ENCODE measurements around the gene WNT7B.

- TF ChIP-seq POLR2AphosphoS5 (IDR thresholded peaks at IDR 0.05) (no peak), CTCF (IDR thresholded peaks at IDR 0.05) (no peak), EP300 (IDR thresholded peaks at IDR 0.05) (no peak), POLR2A (IDR thresholded peaks at IDR 0.05) (no peak)
Measured at GRCh38 chr22:45917146-45917545, 59.8 kb downstream of the WNT7B start.
